Cardiac muscle cell (in vitro differentiated cells and primary cell): ENCODE measurements around the gene WFDC8. TPM values are rescaled to one million over a fixed set of nuclear protein-coding genes. Genes with fewer than 3 reads are reported as not detected.

Source experiments
- DNase-seq, 2 donors: peaks; one replicate each; pipeline versions ENCODE4 v3.0.0 to v3.0.0-alpha.2; 2010 to 2017; ENCODE audit warnings: low read depth in 1 of 2, low spot score in 1 of 2
- H3K27ac ChIP-seq: fragments of 200-600 bp; sonication (generic); 2 replicates; pipeline ENCODE4 v1.5.1; 2016
- H3K27me3 ChIP-seq: fragments of 200-600 bp; sonication (generic); 2 replicates; pipeline ENCODE4 v1.6.0; 2016; ENCODE audit warnings: control low read depth
- H3K36me3 ChIP-seq: fragments of 200-600 bp; sonication (generic); 2 replicates; pipeline ENCODE4 v1.5.1; 2016; ENCODE audit warnings: control low read depth
- H3K4me1 ChIP-seq: fragments of 200-600 bp; sonication (generic); 2 replicates; pipeline ENCODE4 v1.8.1; 2017; ENCODE audit warnings: low read depth, mild to moderate bottlenecking, mixed run types
- H3K4me3 ChIP-seq: fragments of 200-600 bp; sonication (generic); 2 replicates; pipeline ENCODE4 v1.5.1; 2016; ENCODE audit warnings: mild to moderate bottlenecking
- H3K9me3 ChIP-seq: fragments of 200-600 bp; sonication (generic); 2 replicates; pipeline ENCODE4 v1.5.1; 2017; ENCODE audit warnings: low read depth, mild to moderate bottlenecking, control low read depth
- CTCF ChIP-seq: IDR thresholded peaks from 2 replicates; pipeline ENCODE4 v1.5.1; 2012; ENCODE audit warnings: low read depth, mild to moderate bottlenecking, low read length
- polyA plus RNA-seq: library from polyadenylated mRNA; unstranded; fragments of >200 nt; fragmentation: Nextera tagmentation; extraction: Ambion mirVana; gene quantifications from 2 replicates; pipeline ENCODE4 v1.2.1, GENCODE V29; 2016
- total RNA-seq: library from RNA; depleted of rRNA; stranded (reverse); fragments of >200 nt; gene quantifications from 2 replicates; pipeline ENCODE4 v1.2.3, GENCODE V29; 2016

The WFDC8 gene
- total RNA-seq (not detected in 2 replicates), polyA plus RNA-seq (not detected in 2 replicates)

DNA sequence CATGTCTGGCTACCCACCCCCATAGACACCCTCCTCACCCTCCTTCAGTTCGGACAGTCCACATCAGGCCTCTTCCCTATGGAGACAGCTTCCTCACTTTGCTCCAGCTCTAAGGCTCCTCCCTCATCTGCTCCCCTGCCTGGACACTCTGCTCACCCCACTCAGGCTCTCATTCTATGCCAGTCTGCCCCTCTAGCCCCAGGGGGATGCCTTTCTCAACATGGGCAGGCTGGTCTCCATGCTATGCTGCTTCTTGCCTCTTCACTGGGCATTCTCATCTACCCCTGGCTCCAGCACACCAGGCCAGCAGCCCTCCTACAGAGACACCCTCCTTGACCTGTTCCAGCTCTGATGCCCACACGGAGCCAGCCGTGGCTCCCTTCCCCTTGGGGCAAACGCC lies at the start of gene WFDC8:
Gene WFDC8, minus strand, starts transcription at position 101 of the 400 bp plus-strand sequence. Its CDS starts 37 bp downstream, at position 64.
- H3K27ac ChIP-seq, result no peak within 1 kb of the TSS
- TF ChIP-seq CTCF, result no peak
- H3K9me3 ChIP-seq, result no peaks in the 10 kb centered on the region
- H3K36me3 ChIP-seq, result no peaks in the 10 kb centered on the region
- H3K4me3 ChIP-seq, result no peak within 1 kb of the TSS
- DNase-seq, result no peak
- H3K27me3 ChIP-seq, result no peaks in the 10 kb centered on the region
- no peaks in the 10 kb centered on the region for H3K4me1 ChIP-seq

- Histone ChIP-seq H3K27ac (no peak overlapping the region), H3K9me3 (no peaks in the 10 kb centered on the region), H3K27me3 (no peaks in the 10 kb centered on the region), H3K4me3 (no peak overlapping the region), H3K36me3 (no peaks in the 10 kb centered on the region), H3K4me1 (no peaks in the 10 kb centered on the region)
- TF ChIP-seq CTCF, result no peak
- no peak for DNase-seq
These were observed 47.5 kb upstream of the WFDC8 start for GRCh38 chr20:45626540-45626939.

- no peak overlapping the region for H3K27ac ChIP-seq
- H3K4me1 ChIP-seq, result no peaks in the 10 kb centered on the region
- H3K4me3 ChIP-seq, result no peak overlapping the region
- H3K27me3 ChIP-seq, result no peaks in the 10 kb centered on the region
- no peak for TF ChIP-seq CTCF
- H3K36me3 ChIP-seq, result no peaks in the 10 kb centered on the region
- DNase-seq, result no peak
- no peaks in the 10 kb centered on the region for H3K9me3 ChIP-seq
These were observed 42.5 kb upstream of the WFDC8 start for GRCh38 chr20:45621593-45621992.

GRCh38 chr20:45617591-45617990 lies 38.5 kb upstream of the WFDC8 start:
- no peak for TF ChIP-seq CTCF
- Histone ChIP-seq H3K4me1 (no peaks in the 10 kb centered on the region), H3K36me3 (no peaks in the 10 kb centered on the region), H3K9me3 (no peaks in the 10 kb centered on the region), H3K27me3 (no peaks in the 10 kb centered on the region), H3K4me3 (no peak overlapping the region), H3K27ac (no peak overlapping the region)
- no peak for DNase-seq

- H3K27ac ChIP-seq, result no peak overlapping the region
- no peak for DNase-seq
- no peak for TF ChIP-seq CTCF
These were observed 33.2 kb upstream of the WFDC8 start for GRCh38 chr20:45612314-45612713.

DNA sequence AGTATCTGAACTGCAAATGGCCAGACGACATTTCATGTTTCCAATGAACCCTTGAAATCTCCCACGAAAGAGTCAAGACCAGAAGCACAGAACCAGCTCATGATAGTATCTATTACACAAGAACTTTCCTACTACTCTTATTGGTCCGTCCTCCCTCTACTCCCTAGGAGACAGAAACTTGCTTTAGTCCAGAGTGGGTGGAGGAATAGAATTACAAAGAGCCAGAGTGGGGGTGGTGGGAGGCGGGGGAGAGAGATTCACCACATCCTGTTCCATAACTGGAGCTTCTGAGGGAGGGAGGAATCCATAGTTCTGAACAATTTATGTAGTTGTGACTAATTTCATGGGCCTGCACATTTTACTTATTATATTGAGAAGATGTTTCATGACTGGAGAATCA lies 32.0 kb upstream of the WFDC8 start:
- no peak overlapping the region for H3K27ac ChIP-seq
- DNase-seq, result peak in 1 of 2 donors; percentile 78

More at GRCh38 chr20:45612314-45612713, 33.2 kb upstream of the WFDC8 start:
- no peaks in the 10 kb centered on the region for H3K9me3 ChIP-seq
- no peak overlapping the region for H3K4me3 ChIP-seq
- no peaks in the 10 kb centered on the region for H3K4me1 ChIP-seq
- H3K27me3 ChIP-seq, result no peaks in the 10 kb centered on the region
- no peaks in the 10 kb centered on the region for H3K36me3 ChIP-seq

More for the DNA sequence above, 32.0 kb upstream of the WFDC8 start:
- Histone ChIP-seq H3K4me1 (no peaks in the 10 kb centered on the region), H3K36me3 (no peaks in the 10 kb centered on the region), H3K9me3 (no peaks in the 10 kb centered on the region), H3K27me3 (no peaks in the 10 kb centered on the region), H3K4me3 (no peak overlapping the region)
- no peak for TF ChIP-seq CTCF
